ENCODE data around the gene NCF2.
A peak's percentile ranks its signal among the peaks of the same experiment; 100 is the strongest.
"Not testable (repeated sequence)": the region's sequence is repeated elsewhere in the genome, so short reads cannot be mapped to it uniquely, and the experiment has no call there.

NCF2 gene

DNA sequence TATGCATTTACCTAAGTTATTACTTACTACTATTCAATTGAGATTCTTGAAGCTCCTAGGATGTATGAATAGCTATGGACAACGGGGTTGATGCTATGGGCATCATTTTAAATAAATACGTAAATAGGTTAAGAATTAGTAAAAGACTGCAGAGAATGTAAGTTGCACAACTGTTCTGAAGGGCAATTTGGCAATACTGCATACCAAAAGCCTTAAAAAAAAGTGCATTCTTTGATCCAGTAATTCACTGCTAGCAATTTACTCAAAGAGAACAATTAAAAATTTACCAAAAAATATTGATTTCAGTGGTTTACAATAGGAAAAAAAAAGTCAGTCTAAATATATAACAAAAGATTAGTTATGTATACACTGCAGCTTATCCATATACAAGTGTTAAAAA is 41.9 kb upstream of the NCF2 start:
- peaks cover 27% of the 10 kb centered on the region for H3K36me3 ChIP-seq (ENCODE audit: insufficient read depth, low read length)
- H3K4me3 ChIP-seq (ENCODE audit: low read depth, low read length): peak overlapping the region; percentile 92
- peaks cover 38% of the 10 kb centered on the region for H3K4me1 ChIP-seq (ENCODE audit: control insufficient read depth, insufficient read depth, low read length, unreplicated experiment)
- H3K79me2 ChIP-seq (ENCODE audit: control insufficient read depth, insufficient read depth, low read length, unreplicated experiment): peaks cover 78% of the 10 kb centered on the region
- no peaks in the 10 kb centered on the region for H3K27me3 ChIP-seq (ENCODE audit: insufficient read depth, low read length)
- no peak overlapping the region for H2AFZ ChIP-seq (ENCODE audit: low read length, unreplicated experiment)
- peak overlapping the region; percentile 77 for H3K27ac ChIP-seq (ENCODE audit: low read depth, low read length)

DNA sequence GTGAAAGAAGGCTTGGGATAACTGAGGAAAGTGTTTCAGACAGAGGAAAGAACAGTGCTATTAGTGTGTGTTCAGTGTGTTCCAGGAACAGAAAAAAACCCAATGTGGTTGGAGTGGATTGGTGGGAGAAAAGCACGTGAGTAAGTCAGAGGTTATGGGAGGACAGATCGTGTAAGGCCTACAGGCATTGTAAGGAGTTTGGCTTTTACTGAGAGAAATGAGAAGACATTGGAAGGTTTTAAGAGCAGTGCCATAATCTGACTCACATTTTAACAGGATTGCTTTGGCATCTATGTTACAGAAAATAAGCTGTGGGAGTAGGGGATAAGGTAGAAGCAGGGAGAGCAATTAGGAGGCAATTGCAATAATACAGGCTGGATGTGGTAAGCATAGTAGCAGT is 40.5 kb upstream of the NCF2 start:
- Histone ChIP-seq H3K27ac (ENCODE audit: low read depth, low read length) (peak overlapping the region; percentile 36), H3K79me2 (ENCODE audit: control insufficient read depth, insufficient read depth, low read length, unreplicated experiment) (peaks cover 74% of the 10 kb centered on the region), H3K27me3 (ENCODE audit: insufficient read depth, low read length) (no peaks in the 10 kb centered on the region), H2AFZ (ENCODE audit: low read length, unreplicated experiment) (no peak overlapping the region), H3K4me1 (ENCODE audit: control insufficient read depth, insufficient read depth, low read length, unreplicated experiment) (peaks cover 43% of the 10 kb centered on the region), H3K4me3 (ENCODE audit: low read depth, low read length) (peak overlapping the region; percentile 54), H3K36me3 (ENCODE audit: insufficient read depth, low read length) (peaks cover 27% of the 10 kb centered on the region)

DNA sequence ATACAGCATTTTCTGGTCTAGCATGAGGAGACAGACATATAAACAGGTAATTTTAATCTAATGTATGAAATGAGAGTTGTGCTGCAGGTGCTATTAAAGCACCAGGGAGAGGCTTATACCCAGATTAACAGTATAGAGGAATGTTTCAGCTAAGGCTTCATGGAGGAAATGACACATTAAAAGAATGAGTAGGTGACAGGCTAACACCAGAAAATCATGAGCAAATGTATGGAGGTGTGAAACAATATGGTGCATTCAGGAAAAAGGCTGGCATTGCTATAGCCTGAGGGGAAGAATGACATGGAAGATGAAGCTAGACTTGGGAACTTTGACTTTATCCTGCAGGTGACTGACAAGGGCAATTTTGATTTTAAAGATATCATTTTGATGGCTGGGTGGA is 38.3 kb upstream of the NCF2 start:
- peaks cover 27% of the 10 kb centered on the region for H3K36me3 ChIP-seq (ENCODE audit: insufficient read depth, low read length)
- no peak overlapping the region for H3K4me3 ChIP-seq (ENCODE audit: low read depth, low read length)
- no peaks in the 10 kb centered on the region for H3K27me3 ChIP-seq (ENCODE audit: insufficient read depth, low read length)
- no peak overlapping the region for H2AFZ ChIP-seq (ENCODE audit: low read length, unreplicated experiment)
- no peak overlapping the region for H3K27ac ChIP-seq (ENCODE audit: low read depth, low read length)
- H3K79me2 ChIP-seq (ENCODE audit: control insufficient read depth, insufficient read depth, low read length, unreplicated experiment): peaks cover 54% of the 10 kb centered on the region
- peaks cover 44% of the 10 kb centered on the region for H3K4me1 ChIP-seq (ENCODE audit: control insufficient read depth, insufficient read depth, low read length, unreplicated experiment)

DNA sequence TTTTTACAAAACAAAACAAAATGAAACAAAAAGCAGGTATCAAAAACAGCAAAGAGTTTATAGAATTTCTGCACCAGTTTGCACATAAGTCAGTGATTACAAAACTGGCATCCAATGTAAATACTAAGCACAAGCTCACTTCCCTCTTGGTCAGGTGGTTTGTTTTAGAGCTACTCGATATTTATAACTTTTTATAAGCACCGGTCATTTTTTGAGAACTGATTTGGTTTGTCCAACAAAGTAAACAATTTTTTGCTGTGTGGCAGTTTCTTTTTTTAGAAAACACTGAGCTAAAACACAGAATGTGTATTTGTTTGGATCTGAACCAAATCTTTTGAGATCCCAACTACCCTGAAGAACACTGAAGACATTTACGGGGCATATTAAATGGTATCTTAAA is 36.0 kb upstream of the NCF2 start:
- Histone ChIP-seq H3K36me3 (ENCODE audit: insufficient read depth, low read length) (peaks cover 23% of the 10 kb centered on the region), H3K79me2 (ENCODE audit: control insufficient read depth, insufficient read depth, low read length, unreplicated experiment) (peaks cover 32% of the 10 kb centered on the region)
- not testable (repeated sequence) for H3K4me3 ChIP-seq (ENCODE audit: low read depth, low read length)

DNA sequence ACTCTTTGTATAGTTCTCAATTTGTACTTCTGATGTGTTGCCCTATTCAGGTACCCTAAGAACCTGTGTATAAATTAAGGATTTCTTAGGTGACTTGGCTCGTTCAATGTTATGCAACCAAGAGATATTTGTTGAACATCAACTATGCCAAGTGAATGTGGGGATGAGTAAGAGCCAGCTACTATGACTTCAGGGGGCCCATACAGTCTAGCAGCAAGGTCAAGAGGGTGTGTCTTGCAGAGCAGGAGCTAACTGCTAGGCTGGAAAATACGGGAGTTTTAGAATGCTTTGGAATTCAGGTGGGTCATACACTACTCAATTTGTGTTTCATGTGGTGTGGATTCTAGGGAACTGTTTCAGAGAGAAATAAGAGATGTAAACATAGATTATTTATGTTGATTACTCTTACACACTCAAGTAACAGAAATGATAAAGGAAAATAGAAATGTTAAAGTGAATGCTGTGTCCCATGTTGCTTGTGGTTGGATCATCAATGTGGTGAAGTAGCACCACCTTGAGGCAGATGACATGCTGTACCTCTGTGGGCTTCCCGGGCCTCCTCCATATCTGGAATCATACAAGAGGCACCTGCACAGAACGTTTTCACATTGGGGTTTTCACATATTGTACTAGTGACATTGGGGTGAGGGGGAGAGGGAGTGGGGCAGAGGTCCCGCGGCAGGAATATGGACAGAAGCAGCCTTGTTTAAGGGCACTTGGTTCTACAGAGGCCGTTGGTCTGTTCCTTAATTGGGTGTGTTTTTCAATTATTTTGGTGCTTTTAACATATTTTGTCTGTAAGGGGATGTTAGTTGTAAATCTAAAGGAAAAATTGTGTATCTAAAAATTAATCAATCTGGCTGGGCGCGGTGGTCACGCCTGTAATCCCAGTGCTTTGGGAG is 32.9 kb upstream of the NCF2 start:
- Histone ChIP-seq H3K79me2 (ENCODE audit: control insufficient read depth, insufficient read depth, low read length, unreplicated experiment) (peaks cover 6% of the 10 kb centered on the region), H3K4me1 (ENCODE audit: control insufficient read depth, insufficient read depth, low read length, unreplicated experiment) (peaks cover 26% of the 10 kb centered on the region), H3K27ac (ENCODE audit: low read depth, low read length) (no peak overlapping the region), H3K36me3 (ENCODE audit: insufficient read depth, low read length) (peaks cover 4% of the 10 kb centered on the region), H2AFZ (ENCODE audit: low read length, unreplicated experiment) (no peak overlapping the region), H3K4me3 (ENCODE audit: low read depth, low read length) (no peak overlapping the region), H3K27me3 (ENCODE audit: insufficient read depth, low read length) (no peaks in the 10 kb centered on the region)

More for the DNA sequence above, 36.0 kb upstream of the NCF2 start:
- Histone ChIP-seq H3K27ac (ENCODE audit: low read depth, low read length) (0 out of 2 replicates have a peak overlapping the region, but pooled peaks have one; percentile 24), H3K4me1 (ENCODE audit: control insufficient read depth, insufficient read depth, low read length, unreplicated experiment) (peaks cover 52% of the 10 kb centered on the region)
- H2AFZ ChIP-seq (ENCODE audit: low read length, unreplicated experiment); H3K27me3 ChIP-seq (ENCODE audit: insufficient read depth, low read length): not testable (repeated sequence)

DNA sequence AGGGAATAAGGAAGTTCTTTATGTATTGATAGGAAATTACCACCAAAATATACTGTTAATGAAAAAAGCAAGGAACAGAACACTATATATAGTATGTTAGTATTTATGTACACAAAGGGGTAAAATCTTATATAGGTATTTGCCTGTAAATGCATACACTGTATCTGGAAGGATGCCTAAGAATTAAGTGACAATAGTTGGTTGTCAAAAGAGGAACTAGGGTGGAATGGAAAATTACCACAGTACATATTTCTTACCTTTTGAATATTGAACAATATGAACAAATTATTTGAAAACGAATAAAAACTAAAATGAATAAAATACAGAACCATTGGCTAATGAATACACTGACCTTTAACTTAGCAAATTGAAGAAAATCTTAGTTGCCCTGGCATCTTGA is 31.8 kb upstream of the NCF2 start:
- H3K36me3 ChIP-seq (ENCODE audit: insufficient read depth, low read length): no peaks in the 10 kb centered on the region; the same call in 1 of the 2 replicates
- H2AFZ ChIP-seq (ENCODE audit: low read length, unreplicated experiment): no peak overlapping the region
- H3K27me3 ChIP-seq (ENCODE audit: insufficient read depth, low read length): no peaks in the 10 kb centered on the region
- H3K27ac ChIP-seq (ENCODE audit: low read depth, low read length): no peak overlapping the region
- H3K4me1 ChIP-seq (ENCODE audit: control insufficient read depth, insufficient read depth, low read length, unreplicated experiment): peaks cover 20% of the 10 kb centered on the region
- peaks cover 1% of the 10 kb centered on the region for H3K79me2 ChIP-seq (ENCODE audit: control insufficient read depth, insufficient read depth, low read length, unreplicated experiment)
- H3K4me3 ChIP-seq (ENCODE audit: low read depth, low read length): no peak overlapping the region

DNA sequence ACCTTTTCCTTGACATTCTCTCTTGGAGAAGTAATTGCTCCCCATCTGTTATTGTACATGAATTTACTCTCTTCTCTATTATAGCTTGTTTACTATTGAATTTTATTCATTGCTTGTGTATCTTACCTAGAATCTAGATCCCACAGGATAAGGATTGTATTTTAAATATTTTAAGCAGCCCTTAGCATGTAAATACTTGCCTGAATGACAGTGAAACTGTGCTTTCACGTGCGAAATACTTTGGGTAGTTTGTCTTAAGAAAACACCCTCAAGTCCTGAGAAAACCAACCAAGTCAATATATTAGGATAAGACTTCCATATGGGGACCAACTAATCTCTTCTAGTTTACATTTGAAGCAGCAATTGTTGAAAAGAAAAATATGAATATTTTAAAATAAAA is 30.1 kb upstream of the NCF2 start:
- H3K4me3 ChIP-seq (ENCODE audit: low read depth, low read length): no peak overlapping the region
- no peaks in the 10 kb centered on the region; the same call in 1 of the 2 replicates for H3K36me3 ChIP-seq (ENCODE audit: insufficient read depth, low read length)
- no peaks in the 10 kb centered on the region for H3K79me2 ChIP-seq (ENCODE audit: control insufficient read depth, insufficient read depth, low read length, unreplicated experiment)
- no peaks in the 10 kb centered on the region for H3K27me3 ChIP-seq (ENCODE audit: insufficient read depth, low read length)
- H3K27ac ChIP-seq (ENCODE audit: low read depth, low read length): no peak overlapping the region
- no peak overlapping the region for H2AFZ ChIP-seq (ENCODE audit: low read length, unreplicated experiment)
- H3K4me1 ChIP-seq (ENCODE audit: control insufficient read depth, insufficient read depth, low read length, unreplicated experiment): peaks cover 12% of the 10 kb centered on the region

DNA sequence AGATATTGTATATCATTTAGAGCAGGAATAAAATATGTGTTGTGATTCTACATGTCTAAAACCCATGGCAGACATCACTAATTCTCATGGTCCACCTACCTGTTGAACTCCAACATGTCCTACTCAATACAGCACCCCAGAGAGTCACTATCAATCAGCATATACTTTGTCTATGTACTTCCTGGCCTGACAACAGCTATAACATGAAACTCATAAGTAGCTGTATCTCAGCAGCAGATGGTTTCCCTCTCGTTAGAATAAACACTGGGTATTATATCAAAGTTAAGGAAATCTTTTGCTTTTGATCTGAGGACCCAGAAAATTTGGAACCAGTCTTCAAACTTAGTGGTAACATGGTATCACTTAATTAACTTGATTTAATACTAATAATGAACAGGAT is 29.5 kb upstream of the NCF2 start:
- no peaks in the 10 kb centered on the region for H3K36me3 ChIP-seq (ENCODE audit: insufficient read depth, low read length)
- H2AFZ ChIP-seq (ENCODE audit: low read length, unreplicated experiment): no peak overlapping the region
- no peak overlapping the region for H3K4me3 ChIP-seq (ENCODE audit: low read depth, low read length)
- H3K27me3 ChIP-seq (ENCODE audit: insufficient read depth, low read length): no peaks in the 10 kb centered on the region
- H3K27ac ChIP-seq (ENCODE audit: low read depth, low read length): no peak overlapping the region
- H3K4me1 ChIP-seq (ENCODE audit: control insufficient read depth, insufficient read depth, low read length, unreplicated experiment): peaks cover 12% of the 10 kb centered on the region
- H3K79me2 ChIP-seq (ENCODE audit: control insufficient read depth, insufficient read depth, low read length, unreplicated experiment): no peaks in the 10 kb centered on the region

DNA sequence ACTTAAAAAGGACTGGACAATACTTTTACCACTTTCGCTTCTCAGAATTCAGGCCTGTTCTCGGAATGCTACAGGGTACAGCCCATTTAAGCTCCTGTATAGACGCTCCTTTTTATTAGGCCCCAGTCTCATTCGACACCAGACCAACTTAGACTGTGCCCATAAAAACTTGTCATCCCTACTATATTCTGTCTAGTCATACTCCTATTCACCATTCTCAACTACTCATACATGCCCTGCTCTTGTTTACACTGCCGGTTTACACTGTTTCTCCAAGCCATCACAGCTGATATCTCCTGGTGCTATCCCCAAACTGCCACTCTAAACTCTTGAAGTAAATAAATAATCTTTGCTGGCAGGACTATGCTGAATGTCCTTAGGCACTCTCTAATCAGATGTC is 27.9 kb upstream of the NCF2 start:
- H3K79me2 ChIP-seq (ENCODE audit: control insufficient read depth, insufficient read depth, low read length, unreplicated experiment); H3K4me1 ChIP-seq (ENCODE audit: control insufficient read depth, insufficient read depth, low read length, unreplicated experiment); H3K27ac ChIP-seq (ENCODE audit: low read depth, low read length); H3K27me3 ChIP-seq (ENCODE audit: insufficient read depth, low read length); H3K4me3 ChIP-seq (ENCODE audit: low read depth, low read length); H3K36me3 ChIP-seq (ENCODE audit: insufficient read depth, low read length); H2AFZ ChIP-seq (ENCODE audit: low read length, unreplicated experiment): not testable (repeated sequence)

DNA sequence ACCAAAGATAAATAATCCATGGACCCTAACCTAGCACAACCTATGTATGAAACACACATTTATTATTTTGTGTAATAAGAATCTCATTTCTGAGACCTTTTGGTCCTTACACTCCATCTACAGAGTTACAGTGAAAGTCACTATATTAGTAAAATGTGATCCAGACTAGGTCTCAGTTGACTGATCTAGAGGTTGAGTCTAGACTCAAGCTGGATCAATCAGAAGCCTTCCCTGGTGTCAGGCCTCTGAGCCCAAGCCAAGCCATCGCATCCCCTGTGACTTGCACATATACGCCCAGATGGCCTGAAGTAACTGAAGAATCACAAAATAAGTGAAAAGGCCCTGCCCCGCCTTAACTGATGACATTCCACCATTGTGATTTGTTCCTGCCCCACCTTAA is 22.7 kb upstream of the NCF2 start:
- H2AFZ ChIP-seq (ENCODE audit: low read length, unreplicated experiment); H3K36me3 ChIP-seq (ENCODE audit: insufficient read depth, low read length); H3K79me2 ChIP-seq (ENCODE audit: control insufficient read depth, insufficient read depth, low read length, unreplicated experiment); H3K4me3 ChIP-seq (ENCODE audit: low read depth, low read length); H3K27ac ChIP-seq (ENCODE audit: low read depth, low read length); H3K27me3 ChIP-seq (ENCODE audit: insufficient read depth, low read length): not testable (repeated sequence)
- H3K4me1 ChIP-seq (ENCODE audit: control insufficient read depth, insufficient read depth, low read length, unreplicated experiment): peaks cover 26% of the 10 kb centered on the region

DNA sequence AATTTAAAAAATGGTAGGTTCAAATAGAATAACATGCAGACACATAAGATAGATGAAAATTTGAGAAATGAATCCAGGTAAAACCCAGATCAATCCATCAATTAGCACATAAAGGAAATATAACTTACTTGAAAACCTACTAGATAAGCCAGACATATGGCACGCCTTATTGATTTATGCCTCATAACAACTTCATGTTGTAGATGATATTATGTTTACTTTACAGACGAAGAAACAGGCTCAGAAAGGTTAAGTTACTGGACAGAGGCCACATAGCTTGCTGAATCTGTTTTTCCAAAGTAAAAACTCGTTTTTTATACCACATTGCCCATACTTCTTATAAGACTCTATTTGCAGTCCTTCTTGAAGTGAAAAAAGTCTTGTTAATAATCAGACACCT is 22.1 kb upstream of the NCF2 start:
- no peaks in the 10 kb centered on the region for H3K79me2 ChIP-seq (ENCODE audit: control insufficient read depth, insufficient read depth, low read length, unreplicated experiment)
- no peaks in the 10 kb centered on the region for H3K36me3 ChIP-seq (ENCODE audit: insufficient read depth, low read length)
- H3K4me3 ChIP-seq (ENCODE audit: low read depth, low read length): no peak overlapping the region
- no peak overlapping the region for H3K27ac ChIP-seq (ENCODE audit: low read depth, low read length)
- no peaks in the 10 kb centered on the region for H3K27me3 ChIP-seq (ENCODE audit: insufficient read depth, low read length)
- H3K4me1 ChIP-seq (ENCODE audit: control insufficient read depth, insufficient read depth, low read length, unreplicated experiment): peaks cover 26% of the 10 kb centered on the region
- no peak overlapping the region for H2AFZ ChIP-seq (ENCODE audit: low read length, unreplicated experiment)
